ENCODE data around the gene NPHS1. TPM values are rescaled to one million over a fixed set of nuclear protein-coding genes. Genes with fewer than 3 reads are reported as not detected.
"Not testable (repeated sequence)": the region's sequence is repeated elsewhere in the genome, so short reads cannot be mapped to it uniquely, and the experiment has no call there.

NPHS1 gene
- total RNA-seq, 1 donor from 2014 or later, result 0.48 TPM

DNA sequence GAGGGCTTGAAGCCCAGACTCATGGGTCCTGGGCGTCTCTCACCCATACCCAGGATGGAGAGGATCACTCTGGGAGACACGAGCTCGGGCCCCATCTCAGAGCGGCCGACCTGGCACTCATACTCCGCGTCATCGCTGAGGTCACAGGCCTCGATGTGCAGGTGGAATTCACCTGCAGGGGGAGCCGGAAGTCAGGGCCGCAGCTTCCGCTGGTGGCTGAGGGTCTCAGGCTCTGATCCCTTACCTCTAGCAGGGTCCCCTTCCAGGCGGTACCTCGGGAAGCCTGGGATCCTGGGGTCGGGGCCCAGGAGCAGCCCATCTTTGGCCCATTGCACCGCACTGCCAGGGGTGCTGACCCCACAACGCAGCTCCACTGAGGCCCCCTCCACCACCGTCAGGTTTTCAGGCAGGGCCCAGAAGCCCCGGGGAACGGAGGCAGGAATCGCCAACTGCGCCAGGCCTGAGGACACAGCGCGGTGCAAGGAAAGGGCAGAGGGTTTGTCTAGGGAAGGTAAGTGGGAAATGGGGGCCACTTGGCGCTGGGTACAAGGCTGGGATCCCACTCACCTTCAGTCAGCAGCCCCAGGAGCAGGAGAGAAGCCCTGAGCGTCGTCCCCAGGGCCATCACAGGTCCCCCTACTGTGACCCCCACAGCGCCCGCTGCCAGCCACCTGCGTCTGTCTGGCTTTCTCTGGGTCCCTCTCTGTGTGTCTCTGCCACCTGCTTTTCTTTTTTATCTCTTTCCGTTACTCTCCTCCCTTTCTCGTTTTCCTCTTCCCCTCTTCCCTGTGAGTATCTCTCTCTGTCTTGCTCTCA lies 883 bp downstream of the NPHS1 start:
- DNase-seq (ENCODE audit: low spot score), result no peak

DNA sequence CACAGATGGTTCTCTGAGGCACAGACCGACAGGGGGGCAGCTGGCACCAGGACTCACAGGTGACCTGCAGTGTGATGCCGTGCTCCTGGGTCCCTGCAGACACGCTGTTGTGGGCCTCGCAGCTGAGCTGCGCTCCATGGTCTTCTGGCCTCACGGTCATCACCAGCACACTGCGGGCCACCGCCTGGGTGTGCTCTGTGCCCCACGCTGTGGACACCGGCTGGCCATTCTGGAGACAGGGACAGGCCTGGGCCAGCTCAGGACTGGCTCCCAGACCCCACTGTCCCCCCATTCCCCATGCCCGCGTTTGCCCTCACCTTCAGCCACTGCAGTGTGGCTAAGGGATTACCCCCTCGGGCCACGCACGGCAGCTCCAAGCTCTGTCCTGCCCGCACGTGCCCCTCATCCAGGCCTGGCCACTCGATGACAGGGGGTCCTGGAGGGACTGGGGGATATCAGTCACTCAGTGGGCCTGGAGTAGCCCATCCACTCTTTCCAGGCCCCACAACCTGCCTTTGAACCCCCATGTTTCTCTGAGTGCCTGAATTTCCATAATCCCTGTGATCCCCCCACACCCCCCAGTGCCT lies 3.3 kb downstream of the NPHS1 start:
- DNase-seq (ENCODE audit: low spot score), result no peak

DNA sequence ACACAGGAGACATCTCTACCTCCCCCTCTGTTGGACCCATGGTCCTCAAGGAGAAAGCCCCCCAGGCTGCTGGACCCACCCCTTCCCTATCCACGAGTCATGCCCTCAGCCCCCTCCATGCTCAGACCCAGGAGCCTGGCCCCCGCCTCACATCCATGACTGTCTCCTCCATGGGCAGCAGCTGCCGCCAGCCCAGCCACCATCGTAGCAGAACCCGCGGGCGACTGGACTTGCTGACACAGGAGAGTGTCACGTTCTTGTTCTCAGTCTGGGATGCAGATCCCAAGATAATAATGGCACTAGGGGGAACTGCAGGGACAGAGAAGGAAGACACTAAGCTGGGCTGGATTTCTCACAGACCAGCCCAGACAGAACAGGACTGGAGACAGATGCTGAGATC lies 3.8 kb downstream of the NPHS1 start:
- DNase-seq (ENCODE audit: low spot score), result no peak

DNA sequence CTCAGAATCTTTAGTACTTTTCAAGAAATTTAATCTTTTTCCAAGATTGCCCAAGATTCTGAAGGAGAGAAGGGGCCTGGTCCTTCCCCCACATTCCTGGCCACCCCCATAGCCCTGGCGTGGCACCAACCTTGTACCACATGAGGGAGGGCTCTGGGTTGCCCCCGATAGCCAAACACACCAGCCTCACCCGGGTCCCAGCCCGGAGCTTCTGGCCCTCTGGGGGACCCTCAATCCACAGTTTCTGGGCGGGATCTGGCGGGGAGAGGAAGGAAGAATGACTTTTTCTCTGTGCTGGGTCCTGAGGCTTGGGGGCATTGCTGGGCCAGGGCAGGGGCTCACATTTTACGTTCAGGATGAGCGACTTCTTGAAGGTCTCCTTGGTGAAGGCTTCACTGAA lies 4.4 kb downstream of the NPHS1 start:
- DNase-seq (ENCODE audit: low spot score), result no peak

DNA sequence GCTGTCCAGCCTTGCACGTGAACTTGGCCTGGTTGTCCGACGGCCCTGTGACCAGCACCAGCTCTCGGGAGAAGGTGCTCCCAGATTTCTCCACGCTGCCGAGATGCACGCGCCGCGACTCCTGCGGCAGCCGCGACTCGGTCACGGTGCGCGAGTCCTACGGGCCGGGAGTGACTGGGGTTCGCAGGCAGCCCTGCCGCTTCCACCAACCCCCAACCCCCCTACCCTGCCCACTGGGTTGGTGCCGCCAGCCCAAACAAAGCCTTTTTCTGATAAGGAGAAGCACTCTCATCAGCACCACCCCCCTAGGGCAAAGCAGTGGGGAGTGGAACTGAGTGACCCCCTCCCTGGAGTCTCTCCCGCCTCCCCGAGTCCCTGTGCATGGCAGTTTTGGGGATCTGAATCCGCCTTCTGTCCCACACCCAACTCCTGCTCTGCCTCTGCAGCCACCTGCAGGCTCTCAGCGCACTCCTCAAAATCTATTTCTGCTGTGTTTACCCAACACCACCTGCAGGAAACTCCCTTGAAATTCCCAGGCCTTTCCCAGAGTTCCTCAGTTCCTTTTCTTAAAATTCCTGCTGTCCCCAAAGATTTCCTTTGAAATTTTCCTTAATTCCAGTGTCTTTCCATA lies 6.2 kb downstream of the NPHS1 start:
- no peak for DNase-seq (ENCODE audit: low spot score)

DNA sequence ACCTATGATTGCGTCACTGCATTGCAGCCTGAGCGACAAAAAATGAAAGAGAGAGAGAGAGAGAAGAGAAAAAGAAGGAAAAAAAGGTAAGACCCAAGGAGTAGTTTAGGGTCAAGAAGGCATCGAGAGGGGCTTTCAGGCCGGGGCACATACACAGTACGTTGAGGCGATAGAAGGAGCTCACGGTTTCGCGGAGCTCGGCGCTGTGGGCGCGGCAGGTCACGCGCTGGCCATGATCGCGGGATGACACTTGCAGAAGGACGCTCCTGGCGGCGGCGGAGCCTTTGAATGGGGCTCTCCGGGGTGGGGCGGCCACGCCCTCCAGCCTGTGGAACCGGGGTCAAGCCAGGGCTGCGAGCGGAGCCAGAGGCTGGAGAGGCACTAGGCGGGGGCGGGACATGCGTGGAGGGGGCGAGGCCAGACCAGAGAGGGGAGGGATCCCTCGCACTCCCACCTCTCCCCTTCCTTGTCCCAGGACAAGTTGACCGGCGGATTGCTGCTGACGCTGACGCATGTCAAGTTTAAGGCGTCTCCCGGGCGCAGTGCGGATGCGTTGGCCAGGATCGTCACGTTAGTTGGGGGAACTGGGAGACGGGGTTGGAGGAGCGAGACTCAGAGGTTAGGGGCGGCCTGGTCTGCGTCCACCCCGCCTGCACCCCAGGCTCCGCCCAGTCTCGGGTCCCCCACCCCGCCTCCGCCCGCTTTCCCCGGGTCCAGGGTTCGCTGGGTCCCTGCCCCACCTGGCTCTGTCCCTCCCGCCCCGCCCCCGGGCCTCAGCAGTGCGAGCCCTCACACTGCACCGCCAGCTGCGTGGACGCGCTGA lies 6.9 kb downstream of the NPHS1 start:
- DNase-seq (ENCODE audit: low spot score), result no peak

DNA sequence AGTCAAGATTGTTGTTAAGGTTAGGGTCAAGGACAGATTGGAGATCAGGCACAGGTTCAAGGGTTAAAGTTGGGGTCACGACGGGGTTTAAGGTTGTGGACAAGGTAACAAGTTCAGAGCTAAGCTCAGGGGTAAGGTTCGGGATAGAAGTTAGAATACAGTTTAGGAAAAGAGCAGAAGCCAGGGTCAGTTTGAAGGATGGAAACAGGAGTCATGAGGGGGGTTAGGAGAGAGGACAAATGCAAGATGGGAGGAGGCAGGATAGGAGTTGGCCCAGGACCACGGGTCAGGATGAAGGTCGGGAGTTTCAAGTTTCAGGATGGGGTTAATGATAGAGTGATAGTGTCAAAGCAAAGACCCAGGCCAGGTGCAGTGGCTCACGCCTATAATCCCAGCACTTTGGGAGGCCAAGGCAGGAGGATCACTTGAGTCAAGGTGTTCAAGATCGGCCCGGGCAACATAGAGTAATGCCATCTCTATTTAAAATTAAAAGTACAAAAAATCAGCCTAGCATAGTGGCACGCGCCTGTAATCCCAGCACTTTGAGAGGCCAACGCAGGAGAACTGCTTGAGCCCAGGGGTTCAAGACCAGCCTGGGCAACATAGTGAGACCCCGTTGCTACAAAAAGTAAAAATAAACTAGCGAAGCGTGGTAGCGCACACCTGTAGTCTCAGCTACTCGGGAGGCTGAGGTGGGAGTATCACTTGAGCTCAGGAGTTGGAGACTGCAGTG lies 7.7 kb downstream of the NPHS1 start:
- DNase-seq (ENCODE audit: low spot score), result no peak

DNA sequence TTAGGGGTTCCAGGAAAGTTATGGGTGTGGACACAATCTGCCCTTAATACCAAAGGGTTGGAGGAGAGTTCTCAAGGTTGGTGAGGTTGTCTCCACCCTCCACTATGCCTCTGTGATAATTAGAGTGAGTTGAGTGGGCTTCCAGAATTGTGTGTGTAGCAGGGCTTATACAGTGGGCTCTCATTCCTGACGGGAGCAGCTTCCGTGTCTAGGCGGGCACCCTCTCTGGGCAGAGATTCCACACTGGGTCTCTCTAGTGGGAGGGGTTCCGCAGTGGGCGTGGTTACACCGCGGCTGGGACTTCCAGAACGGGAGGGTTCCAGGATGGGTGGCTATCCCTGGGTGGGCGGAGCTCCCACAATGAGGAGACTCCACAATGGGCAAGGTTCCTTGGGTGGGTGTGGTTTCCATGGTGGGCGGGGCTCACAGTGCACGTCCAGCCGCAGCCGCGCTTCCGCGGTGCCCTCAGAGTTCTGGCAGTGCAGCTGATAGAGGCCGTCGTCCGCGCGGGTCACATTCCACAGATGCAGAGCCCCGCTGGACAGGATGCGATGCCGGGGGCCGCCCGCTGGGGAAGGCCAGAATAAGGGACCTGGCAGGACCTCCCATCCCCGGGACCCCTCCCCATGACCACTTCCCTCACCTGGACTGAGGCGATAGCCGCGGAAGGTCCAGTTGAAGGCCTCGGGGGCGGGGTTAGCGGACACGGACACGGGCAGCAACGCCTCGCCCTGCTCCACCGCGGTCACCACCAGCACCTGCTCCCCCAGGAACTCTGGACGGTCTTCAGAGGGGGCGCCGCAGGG lies 8.4 kb downstream of the NPHS1 start:
- DNase-seq (ENCODE audit: low spot score), result no peak

DNA sequence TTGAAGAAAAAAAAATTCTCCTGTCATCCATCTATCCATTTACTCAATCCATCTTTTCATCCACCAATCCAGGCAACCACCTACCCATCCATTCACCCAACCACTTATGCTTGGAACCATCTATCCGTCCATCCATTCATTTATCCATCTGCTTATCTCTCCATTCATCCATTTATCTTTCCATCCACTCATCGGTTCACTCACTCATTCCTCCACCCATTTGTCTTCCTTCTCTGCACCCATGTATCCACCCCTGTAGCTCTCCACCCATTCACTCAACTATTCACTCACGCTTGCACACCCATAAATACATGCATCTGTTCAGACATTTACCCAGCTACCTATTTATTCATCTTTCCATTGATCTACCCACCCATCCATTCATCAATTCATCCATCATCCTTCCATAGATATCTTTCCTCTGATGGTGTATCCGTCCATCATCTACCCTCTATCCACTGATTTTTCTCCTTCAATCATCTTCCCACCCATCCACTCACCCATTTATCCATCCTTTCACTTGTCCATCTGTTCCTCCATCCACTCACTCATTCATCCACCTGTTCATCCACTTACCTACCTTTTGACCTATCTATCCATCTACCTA lies 9.5 kb downstream of the NPHS1 start:
- DNase-seq (ENCODE audit: low spot score), result no peak

DNA sequence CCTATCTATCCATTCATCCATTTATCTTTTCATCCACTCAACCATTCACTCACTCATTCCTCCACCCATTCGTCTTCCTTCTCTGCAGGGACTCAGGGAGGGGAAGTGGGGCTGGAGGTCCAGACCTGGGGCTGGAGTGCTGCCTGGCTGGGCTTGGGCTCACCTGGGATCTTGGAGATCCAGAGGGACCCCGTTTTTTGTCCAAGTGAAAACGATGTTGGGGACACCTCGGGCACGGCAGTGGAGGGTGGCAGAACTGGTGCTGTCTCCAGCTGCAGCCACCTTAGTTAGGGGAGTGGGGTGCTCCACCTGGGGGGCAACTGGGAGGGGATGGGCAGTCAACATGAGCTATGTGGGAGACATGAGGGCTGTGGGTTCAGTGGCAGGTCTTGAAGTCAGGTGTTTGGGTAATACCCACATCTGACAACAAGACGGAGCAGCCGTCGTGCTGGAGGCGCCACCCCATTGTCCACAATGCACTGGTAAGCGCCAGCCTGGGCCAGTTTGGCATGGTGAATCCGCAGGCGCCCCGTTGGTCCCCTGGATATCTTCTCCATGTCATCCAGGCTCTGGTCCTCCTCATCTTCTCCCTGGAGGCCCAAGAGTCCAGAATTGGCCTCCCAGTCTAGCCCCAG lies 10.2 kb downstream of the NPHS1 start:
- DNase-seq (ENCODE audit: low spot score), result no peak

DNA sequence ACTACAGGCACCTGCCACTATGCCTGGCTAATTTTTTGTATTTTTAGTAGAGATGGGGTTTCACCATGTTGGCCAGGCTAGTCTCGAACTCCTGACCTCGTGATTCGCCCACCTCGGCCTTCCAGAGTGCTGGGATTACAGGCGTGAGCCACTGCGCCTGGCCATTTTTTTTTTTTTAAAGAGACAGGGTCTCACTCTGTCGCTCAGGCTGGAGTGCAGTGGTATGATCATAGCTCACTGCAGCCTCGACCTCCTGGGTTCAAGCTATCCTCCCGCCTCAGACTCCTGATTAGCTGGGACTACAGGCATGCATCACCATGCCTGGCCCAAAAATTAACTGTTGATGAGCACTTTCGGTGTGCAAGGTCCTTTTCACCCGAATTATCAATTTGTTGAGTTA lies 16.2 kb downstream of the NPHS1 start:
- DNase-seq (ENCODE audit: low spot score), result not testable (repeated sequence)

DNA sequence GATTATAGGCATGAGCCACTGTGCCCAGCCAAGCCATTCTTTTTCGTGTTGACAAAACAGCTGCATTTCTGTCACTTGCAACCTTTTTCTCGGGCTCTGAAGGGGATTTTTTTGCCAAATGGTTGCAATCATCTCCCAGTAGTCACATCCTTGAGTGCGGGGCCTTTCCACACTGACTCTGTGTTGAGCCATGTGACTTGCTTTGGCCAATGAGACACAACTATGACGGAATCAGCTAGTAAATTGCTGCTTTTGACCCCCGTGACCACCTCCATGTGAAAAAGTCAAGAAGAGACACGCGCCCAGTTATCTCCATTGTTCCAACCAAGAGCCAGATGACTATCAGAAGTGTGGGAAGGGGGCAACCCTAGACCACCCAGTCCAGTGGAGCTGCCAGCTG lies 18.3 kb downstream of the NPHS1 start:
- DNase-seq (ENCODE audit: low spot score), result no peak

DNA sequence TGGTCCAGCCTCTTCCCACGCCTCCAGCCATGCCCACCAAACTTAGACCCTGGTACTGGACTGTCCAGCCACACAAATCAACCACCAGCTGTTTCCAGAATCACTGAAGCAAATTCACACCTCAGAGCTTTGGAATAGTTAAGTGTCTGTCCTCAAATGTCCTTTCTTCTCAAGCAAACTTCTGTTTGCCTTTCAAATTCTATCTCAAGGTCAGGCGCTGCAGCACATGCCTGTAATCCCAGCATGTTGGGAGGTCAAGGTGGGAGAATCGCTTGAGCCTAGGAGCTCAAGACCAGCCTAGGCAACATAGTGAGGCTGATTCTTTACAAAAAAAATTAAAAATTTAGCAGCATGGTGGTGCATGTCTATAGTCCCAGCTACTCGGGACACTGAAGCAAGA lies 20.2 kb downstream of the NPHS1 start:
- DNase-seq (ENCODE audit: low spot score), result no peak

DNA sequence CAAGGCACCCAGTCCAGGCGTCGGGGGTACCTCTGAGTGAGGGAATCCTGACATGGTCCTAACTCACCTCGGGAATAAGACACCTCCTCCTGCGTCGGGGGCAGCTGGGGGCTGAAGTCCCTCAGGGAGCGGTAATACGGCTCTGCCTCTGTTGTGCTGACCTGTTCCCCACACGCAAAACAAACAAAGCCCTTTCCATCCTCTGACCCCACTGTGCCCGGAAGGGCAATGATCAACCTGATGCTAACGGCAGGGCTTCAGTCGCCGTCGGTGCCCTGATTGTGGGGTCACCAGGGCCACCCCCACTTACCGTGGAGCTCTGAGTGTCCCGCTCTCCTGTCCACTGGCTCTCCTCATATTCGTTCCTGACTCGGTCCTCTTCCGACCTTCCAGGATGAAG lies 21.3 kb downstream of the NPHS1 start:
- DNase-seq (ENCODE audit: low spot score), result no peak

DNA sequence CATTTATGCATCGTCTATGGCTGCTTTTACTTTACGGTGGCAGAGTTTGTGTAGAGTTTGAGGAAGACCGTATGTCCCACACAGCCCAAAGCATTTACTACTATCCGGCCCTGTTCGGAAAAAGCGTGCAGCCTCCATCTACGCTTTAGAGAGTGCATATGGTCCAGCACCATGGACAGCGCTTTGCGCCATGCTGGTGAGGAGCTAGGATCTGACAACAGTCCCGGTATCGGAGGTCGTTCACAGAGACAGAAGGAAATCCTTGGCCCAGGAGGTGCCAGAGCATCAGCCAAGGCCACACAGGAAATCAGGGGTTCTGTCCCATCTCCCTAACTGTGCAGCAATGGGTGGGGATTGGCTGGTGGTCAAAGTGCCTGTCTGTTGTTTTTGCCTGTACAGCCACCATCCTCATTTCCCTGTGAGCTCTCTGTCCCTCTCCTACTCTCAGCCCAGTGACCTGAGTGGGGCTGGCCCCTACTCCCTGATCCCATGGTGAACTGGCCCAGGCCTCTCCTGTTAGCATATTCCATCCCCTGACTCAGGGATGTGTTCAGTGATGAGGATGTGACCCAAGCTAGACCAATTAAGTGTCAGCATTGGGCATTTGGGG lies 23.5 kb downstream of the NPHS1 start:
- peak; percentile 81 for DNase-seq (ENCODE audit: low spot score)

DNA sequence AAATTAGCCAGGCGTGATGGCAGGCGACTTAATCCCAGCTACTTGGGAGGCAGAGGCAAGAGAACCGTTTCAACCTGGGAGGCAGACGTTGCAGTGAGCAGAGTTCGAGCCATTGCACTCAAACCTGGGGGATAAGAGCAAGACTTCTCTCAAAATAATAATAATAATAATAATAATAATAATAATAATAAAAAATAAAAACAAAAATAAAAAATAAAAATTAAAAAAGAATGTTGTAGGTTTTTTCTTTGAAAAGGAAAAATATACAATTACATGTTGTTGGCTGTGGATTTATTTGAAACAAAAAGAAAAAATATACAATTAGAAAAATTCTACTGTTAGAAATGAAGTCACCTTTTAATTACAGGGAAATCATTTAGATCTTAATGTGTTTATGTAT lies 28.2 kb downstream of the NPHS1 start:
- no peak for DNase-seq (ENCODE audit: low spot score)

DNA sequence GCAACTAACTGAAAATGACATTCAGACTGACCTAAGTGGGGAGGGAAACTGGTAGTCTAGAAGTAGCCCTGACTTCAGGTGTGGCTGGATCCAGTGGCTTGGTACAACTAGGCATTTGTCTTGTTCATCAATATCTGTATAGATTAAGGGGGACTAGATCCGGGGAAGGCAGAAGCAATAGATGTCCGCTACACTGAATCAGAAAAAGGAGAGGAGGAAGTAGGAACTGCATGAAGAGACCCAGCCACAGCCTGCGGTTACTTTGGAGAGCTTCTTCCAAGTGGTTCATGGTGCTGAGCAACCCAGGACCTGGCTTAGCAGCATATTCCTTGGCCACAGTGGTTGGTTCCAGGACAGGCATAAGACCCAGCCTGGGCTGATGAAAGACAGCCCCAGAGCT lies 29.7 kb downstream of the NPHS1 start:
- no peak for DNase-seq (ENCODE audit: low spot score)

DNA sequence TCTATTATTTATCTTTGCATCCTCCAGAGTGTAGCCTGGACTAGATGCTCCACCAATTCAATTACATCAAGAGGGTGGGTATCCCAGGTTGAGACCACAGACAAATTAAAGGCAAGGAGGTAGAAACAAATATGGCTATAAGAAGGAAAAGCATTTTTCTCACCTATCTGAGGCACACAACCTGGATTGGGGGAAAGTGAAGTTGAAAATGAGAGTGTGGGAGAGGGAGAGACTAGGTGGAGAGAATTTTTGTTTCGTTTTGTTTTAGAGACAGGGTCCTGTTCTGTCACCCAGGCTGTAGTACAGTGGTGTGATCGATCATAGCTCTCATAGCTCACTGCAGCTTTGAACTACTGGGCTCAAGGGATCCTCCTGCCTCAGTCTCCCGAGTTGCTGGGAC lies 33.9 kb downstream of the NPHS1 start:
- DNase-seq (ENCODE audit: low spot score), result no peak

DNA sequence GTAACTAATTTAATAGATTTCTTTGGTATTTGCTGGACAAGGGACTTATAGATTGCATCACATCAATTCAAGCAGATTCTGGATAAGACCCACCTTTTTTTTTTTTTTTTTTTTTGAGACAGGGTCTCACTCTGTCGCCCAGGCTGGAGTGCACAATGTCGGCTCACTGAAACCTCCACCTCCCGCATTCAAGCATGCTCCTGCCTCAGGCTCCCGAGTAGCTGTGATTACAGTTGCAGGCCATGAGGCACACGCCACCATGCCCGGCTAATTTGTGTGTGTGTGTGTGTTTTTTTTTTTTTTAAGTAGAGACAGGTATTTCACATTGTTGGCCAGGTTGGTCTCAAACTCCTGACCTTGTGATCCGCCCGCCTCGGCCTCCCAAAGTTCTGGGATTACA lies 35.5 kb downstream of the NPHS1 start:
- no peak for DNase-seq (ENCODE audit: low spot score)

Measured in umbilical cord (tissue), 2 donors.